Fibroblast of the aortic adventitia (primary cell): ENCODE data around the gene TNNI2. TPM values are rescaled to one million over a fixed set of nuclear protein-coding genes. Genes with fewer than 3 reads are reported as not detected.
"Not testable (repeated sequence)": the region's sequence is repeated elsewhere in the genome, so short reads cannot be mapped to it uniquely, and the experiment has no call there.

Experiments
- DNase-seq: peaks from one replicate; pipeline ENCODE4 v3.0.0-alpha.2; 2010; ENCODE audit warnings: low read depth
- H3K4me3 ChIP-seq: 2 replicates; pipeline ENCODE4 v1.5.1; 2011; ENCODE audit warnings: low read depth, mild to moderate bottlenecking, control low read depth, low read length, moderate library complexity
- total RNA-seq: library from RNA; depleted of rRNA; stranded (reverse); fragments of >200 nt; gene quantifications from 2 replicates; pipeline ENCODE4 v1.2.3, GENCODE V29; 2012; ENCODE audit warnings: low replicate concordance
- TF ChIP-seq, protein P1 (sequence below): IDR thresholded peaks from 2 replicates; pipeline ENCODE4 v1.5.1; 2011; ENCODE audit warnings: mild to moderate bottlenecking, low read length, control low read depth, inconsistent platforms; ENCODE audit not compliant: insufficient read depth

TNNI2 gene
- total RNA-seq, 1 donor: not detected

DNA sequence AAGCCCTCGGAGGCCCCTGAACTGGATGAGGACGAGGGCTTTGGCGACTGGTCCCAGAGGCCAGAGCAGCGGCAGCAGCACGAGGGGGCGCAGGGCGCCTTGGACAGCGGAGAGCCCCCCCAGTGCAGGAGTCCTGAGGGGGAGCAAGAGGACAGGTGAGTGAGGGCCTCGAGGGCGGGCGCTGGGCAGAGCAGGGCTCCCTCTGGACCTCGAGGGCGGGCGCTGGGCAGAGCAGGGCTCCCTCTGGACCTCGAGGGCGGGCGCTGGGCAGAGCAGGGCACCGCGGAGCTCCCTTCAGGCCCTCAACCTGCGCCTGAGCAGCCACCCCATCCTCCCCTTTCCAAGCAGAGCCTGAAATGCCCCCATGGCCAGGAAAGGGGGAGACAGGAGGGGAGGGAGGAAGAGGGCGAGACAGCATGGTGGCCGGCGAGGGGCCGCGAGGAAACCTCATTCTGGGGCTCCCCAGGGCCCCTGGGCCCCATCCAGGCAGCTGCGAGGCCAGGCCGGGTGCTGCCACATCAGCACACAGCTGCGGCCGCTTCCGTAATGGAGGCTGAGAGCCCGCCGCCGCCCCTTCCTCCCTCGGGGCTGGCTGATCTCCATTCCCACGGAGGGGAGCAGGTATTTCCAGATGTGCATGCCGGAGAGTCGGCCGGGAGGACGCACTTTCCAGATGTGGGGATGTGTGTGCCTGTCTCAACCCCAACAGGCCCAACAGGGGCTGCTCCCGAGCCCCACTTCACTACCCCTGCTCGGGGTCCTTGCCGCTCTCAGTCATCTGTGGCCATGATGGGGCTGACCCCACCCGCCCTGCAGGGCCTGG lies 42.9 kb downstream of the TNNI2 start:
- TF ChIP-seq, protein P1, sequence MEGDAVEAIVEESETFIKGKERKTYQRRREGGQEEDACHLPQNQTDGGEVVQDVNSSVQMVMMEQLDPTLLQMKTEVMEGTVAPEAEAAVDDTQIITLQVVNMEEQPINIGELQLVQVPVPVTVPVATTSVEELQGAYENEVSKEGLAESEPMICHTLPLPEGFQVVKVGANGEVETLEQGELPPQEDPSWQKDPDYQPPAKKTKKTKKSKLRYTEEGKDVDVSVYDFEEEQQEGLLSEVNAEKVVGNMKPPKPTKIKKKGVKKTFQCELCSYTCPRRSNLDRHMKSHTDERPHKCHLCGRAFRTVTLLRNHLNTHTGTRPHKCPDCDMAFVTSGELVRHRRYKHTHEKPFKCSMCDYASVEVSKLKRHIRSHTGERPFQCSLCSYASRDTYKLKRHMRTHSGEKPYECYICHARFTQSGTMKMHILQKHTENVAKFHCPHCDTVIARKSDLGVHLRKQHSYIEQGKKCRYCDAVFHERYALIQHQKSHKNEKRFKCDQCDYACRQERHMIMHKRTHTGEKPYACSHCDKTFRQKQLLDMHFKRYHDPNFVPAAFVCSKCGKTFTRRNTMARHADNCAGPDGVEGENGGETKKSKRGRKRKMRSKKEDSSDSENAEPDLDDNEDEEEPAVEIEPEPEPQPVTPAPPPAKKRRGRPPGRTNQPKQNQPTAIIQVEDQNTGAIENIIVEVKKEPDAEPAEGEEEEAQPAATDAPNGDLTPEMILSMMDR: no peak
- DNase-seq: no peak
- no peak overlapping the region for H3K4me3 ChIP-seq

DNA sequence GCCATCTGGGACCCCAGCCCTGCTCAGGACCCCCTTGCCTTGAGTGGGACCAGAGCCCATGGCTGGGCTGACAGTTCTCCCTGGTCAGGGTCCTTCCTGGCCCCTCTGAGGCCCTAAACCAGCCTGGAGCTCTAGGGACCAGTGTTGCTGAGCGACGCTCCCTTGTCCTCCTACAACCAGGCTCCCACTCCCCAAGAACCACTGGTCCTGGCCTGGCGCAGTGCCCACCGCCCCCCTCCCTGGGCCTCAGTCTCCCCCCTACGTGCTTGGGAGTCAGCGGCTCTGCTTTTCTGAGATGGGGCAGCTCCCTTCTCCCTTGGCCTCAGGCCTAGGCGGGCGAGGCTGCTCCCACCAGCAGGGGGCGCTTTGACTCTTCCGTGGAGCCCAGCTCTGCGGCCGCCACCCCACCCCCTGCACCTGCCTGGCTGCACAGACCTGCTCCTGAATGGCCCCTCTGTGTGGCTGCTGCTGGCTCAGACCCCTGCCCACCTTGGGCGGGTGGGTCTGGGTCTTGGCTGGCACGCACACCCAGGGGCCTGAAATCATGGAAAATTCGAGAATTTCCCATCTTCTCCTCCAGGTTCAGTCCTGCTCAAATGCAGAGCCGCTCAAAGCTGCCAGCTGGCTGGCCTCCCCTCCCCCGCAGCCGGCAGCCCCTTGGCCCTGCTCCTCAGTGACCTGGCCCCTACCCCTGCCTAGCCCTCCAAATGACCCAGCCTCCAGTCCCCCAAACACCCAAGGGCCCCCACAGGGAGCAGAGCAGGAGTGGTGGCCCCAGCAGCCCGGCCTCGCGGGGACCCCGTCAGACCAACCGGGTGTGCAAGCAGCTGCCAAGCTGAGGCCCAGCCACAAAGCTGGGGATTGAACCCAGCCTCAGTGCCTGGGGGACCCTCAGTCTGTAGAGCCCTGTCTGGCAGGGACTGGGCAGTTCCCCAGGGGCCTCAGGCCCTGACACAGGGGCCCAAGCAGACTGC lies 43.8 kb downstream of the TNNI2 start:
- H3K4me3 ChIP-seq: no peak overlapping the region
- DNase-seq: peak; percentile 70
- TF ChIP-seq, protein P1: peak; percentile 93

DNA sequence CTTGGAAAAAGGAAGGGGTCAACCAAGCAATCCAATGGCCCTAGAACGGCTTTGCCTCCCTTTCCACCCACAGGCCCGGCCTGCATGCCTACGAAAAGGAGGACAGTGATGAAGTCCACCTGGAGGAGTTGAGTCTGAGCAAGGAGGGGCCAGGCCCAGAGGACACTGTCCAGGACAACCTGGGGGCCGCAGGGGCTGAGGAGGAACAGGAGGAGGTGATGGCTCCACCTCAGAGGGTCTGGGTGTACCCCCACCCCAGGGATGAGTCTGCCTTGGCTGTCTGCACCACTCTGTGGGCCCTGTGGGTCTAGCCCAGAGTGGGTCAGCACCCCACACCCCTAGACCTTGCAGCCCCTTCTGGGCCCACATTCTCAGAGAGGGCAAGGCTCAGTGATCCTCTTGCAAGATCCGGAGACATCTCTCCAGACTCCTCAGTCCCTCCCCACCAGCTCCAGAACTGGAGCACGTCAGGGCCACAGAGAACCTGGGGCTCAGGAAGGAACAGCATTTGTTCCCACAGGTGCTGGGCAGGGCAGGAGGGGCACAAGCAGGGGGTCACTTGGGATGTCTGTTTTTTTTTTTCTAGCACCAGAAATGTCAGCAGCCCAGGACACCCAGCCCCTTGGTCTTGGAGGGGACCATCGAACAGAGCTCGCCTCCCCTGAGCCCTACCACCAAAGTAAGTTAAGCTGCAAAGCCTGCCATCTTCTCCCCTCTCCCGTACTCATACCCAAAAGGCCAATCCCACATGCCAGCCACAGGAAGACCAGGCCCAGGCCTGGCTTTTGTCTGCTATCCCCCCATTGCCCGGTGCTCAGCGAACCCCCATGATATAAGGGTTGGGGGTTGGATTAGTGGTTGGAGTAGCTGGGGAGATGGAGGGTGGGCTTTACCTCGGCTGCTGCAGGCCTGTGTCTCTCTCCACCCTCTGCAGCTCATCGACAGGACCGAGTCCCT lies 44.8 kb downstream of the TNNI2 start:
- TF ChIP-seq, protein P1: no peak
- H3K4me3 ChIP-seq: no peak overlapping the region
- no peak for DNase-seq

DNA sequence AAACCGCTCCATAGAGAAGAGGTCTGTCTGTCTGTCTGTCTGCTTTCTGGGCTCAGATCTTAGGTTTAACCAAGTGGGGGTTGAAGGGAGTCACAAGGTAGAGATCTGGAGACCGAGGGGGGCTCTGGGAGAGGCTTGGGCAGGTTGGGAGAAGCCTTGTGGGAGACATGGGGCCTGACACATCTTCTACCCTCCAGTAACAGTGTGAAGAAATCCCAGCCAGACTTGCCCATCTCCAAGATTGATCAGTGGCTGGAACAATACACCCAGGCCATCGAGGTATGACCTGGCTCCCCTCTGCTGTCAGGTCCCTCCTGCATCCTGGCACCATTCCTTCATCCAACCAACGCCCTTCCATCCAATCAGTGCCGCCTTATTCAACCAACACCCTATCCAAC lies 45.5 kb downstream of the TNNI2 start:
- TF ChIP-seq, protein P1: no peak

DNA sequence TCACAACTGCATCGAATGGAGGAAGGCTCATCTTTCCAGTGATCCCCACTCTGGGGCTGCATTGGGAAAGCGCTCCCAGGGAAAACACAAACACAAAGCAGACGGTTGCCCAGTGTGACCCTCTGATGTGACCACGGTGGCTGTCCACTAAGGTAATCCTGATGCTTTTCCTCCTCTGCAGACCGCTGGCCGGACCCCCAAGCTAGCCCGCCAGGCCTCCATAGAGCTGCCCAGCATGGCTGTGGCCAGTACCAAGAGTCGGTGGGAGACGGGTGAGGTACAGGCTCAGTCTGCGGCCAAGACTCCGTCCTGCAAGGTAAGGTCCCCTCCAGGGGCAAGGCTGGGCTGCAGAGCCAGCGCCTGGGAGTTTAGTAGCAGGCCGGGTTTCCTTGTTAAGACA lies 47.8 kb downstream of the TNNI2 start:
- H3K4me3 ChIP-seq, DNase-seq: not testable (repeated sequence)

More for the DNA sequence above, 45.5 kb downstream of the TNNI2 start:
- DNase-seq: no peak
- H3K4me3 ChIP-seq: no peak overlapping the region

DNA sequence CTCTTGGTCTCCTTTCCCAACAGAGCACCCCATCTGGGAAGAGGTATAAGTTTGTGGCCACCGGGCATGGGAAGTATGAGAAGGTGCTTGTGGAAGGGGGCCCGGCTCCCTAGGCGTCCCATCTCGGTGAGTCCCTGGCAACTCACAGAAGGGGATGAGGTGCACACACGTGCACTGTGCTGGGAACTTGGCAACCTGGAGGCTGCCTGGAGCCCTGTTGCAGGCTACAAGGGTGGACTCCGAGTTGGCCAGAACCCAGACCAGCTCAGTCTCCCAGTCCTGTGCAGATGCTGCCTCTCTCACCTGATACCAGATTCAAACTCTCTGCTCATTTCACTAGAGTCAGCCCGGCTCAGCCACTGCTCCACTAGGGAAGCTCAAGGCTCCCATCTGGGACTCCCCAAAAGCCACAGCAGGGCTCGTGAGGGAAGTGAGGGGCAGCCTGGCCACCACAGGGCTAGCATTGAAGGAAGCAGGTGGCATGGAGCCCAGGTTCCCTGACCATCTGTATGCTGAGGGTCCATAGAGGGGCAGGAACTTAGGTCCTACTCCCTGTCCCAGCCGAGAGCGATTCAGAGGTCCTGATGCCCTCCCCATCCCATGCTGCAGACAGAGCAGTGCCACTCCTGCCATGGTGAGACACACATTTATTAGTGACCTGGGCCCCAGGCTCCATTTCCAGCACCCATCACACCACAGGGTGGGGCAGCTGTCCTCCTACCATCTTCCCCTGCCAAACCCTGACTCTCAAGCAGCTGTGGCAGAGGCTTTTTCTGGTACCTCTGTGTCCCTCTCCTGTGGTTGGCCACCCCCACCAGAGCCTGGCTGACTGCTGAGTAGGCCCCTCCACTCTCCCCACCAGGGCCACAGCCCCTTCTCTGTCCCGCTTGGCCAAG lies 48.9 kb downstream of the TNNI2 start:
- no peak for DNase-seq
- TF ChIP-seq, protein P1: no peak

More for the DNA sequence above, 48.9 kb downstream of the TNNI2 start:
- H3K4me3 ChIP-seq: no peak overlapping the region
